ENCODE results near the gene ZNF524.

ZNF524 gene

GRCh38 chr19:55593096-55593772, 6.9 kb upstream of the ZNF524 start:
- peaks cover 54% of the 10 kb centered on the region for H3K36me3 ChIP-seq (ENCODE audit: control insufficient read depth, insufficient read depth, low read length)
- no peak overlapping the region for H3K27ac ChIP-seq (ENCODE audit: low read depth, low read length, severe bottlenecking)
- H3K9me3 ChIP-seq (ENCODE audit: control insufficient read depth, low read length) = no peaks in the 10 kb centered on the region
- H3K4me1 ChIP-seq (ENCODE audit: control insufficient read depth, insufficient read depth, low read length, poor library complexity, severe bottlenecking) = no peaks in the 10 kb centered on the region
- H3K4me3 ChIP-seq (ENCODE audit: extremely low read depth, insufficient read depth, low read length, poor library complexity, severe bottlenecking) = no peak overlapping the region
- 97 to 98% methylated on average over 59 to 63 of the region's 68 CpGs for WGBS, 2 experiments (ENCODE audit: insufficient coverage in 2 of 2)

- no peaks in the 10 kb centered on the region for H3K4me1 ChIP-seq (ENCODE audit: control insufficient read depth, insufficient read depth, low read length, poor library complexity, severe bottlenecking)
- 92 to 100% methylated on average over 3 of the region's 4 CpGs for WGBS, 2 experiments (ENCODE audit: insufficient coverage in 2 of 2)
These were observed 5.0 kb upstream of the ZNF524 start for GRCh38 chr19:55594996-55595545.

GRCh38 chr19:55596304-55596703, 3.8 kb upstream of the ZNF524 start:
- H3K4me1 ChIP-seq (ENCODE audit: control insufficient read depth, insufficient read depth, low read length, poor library complexity, severe bottlenecking) = peaks cover 7% of the 10 kb centered on the region
- H3K4me3 ChIP-seq (ENCODE audit: extremely low read depth, insufficient read depth, low read length, poor library complexity, severe bottlenecking) = no peak overlapping the region
- peaks cover 52% of the 10 kb centered on the region for H3K36me3 ChIP-seq (ENCODE audit: control insufficient read depth, insufficient read depth, low read length)
- 95 to 96% methylated on average over 2 to 3 of the region's 3 CpGs for WGBS, 2 experiments (ENCODE audit: insufficient coverage in 2 of 2)
- no peak overlapping the region for H3K27ac ChIP-seq (ENCODE audit: low read depth, low read length, severe bottlenecking)
- no peaks in the 10 kb centered on the region for H3K9me3 ChIP-seq (ENCODE audit: control insufficient read depth, low read length)

More at GRCh38 chr19:55594996-55595545, 5.0 kb upstream of the ZNF524 start:
- Histone ChIP-seq H3K36me3 (ENCODE audit: control insufficient read depth, insufficient read depth, low read length) (peaks cover 54% of the 10 kb centered on the region), H3K9me3 (ENCODE audit: control insufficient read depth, low read length) (no peaks in the 10 kb centered on the region), H3K4me3 (ENCODE audit: extremely low read depth, insufficient read depth, low read length, poor library complexity, severe bottlenecking) (no peak overlapping the region), H3K27ac (ENCODE audit: low read depth, low read length, severe bottlenecking) (no peak overlapping the region)

- Histone ChIP-seq H3K9me3 (ENCODE audit: control insufficient read depth, low read length) (no peaks in the 10 kb centered on the region), H3K4me1 (ENCODE audit: control insufficient read depth, insufficient read depth, low read length, poor library complexity, severe bottlenecking) (peaks cover 9% of the 10 kb centered on the region), H3K27ac (ENCODE audit: low read depth, low read length, severe bottlenecking) (no peak overlapping the region), H3K4me3 (ENCODE audit: extremely low read depth, insufficient read depth, low read length, poor library complexity, severe bottlenecking) (no peak overlapping the region), H3K36me3 (ENCODE audit: control insufficient read depth, insufficient read depth, low read length) (peaks cover 40% of the 10 kb centered on the region)
- 95% methylated on average over 22 to 25 of the region's 30 CpGs for WGBS, 2 experiments (ENCODE audit: insufficient coverage in 2 of 2)
These were observed 2.6 kb upstream of the ZNF524 start for GRCh38 chr19:55597501-55597921.

- no peak overlapping the region for H3K27ac ChIP-seq (ENCODE audit: low read depth, low read length, severe bottlenecking)
- H3K9me3 ChIP-seq (ENCODE audit: control insufficient read depth, low read length) = no peaks in the 10 kb centered on the region
- peaks cover 38% of the 10 kb centered on the region for H3K36me3 ChIP-seq (ENCODE audit: control insufficient read depth, insufficient read depth, low read length)
- no peak overlapping the region for H3K4me3 ChIP-seq (ENCODE audit: extremely low read depth, insufficient read depth, low read length, poor library complexity, severe bottlenecking)
- H3K4me1 ChIP-seq (ENCODE audit: control insufficient read depth, insufficient read depth, low read length, poor library complexity, severe bottlenecking) = peaks cover 9% of the 10 kb centered on the region
- 85 to 93% methylated on average over 9 of the region's 9 CpGs for WGBS, 2 experiments (ENCODE audit: insufficient coverage in 2 of 2)
These were observed 2.1 kb upstream of the ZNF524 start for GRCh38 chr19:55598034-55598433.

- H3K4me3 ChIP-seq (ENCODE audit: extremely low read depth, insufficient read depth, low read length, poor library complexity, severe bottlenecking) = peak overlapping the region; percentile 61
- peaks cover 35% of the 10 kb centered on the region for H3K36me3 ChIP-seq (ENCODE audit: control insufficient read depth, insufficient read depth, low read length)
- 0 to 9% methylated on average over 17 to 22 of the region's 26 CpGs for WGBS, 2 experiments (ENCODE audit: insufficient coverage in 2 of 2)
- peak overlapping the region; percentile 97 for H3K27ac ChIP-seq (ENCODE audit: low read depth, low read length, severe bottlenecking)
- peaks cover 9% of the 10 kb centered on the region for H3K4me1 ChIP-seq (ENCODE audit: control insufficient read depth, insufficient read depth, low read length, poor library complexity, severe bottlenecking)
- no peaks in the 10 kb centered on the region for H3K9me3 ChIP-seq (ENCODE audit: control insufficient read depth, low read length)
These were observed 1.2 kb upstream of the ZNF524 start for GRCh38 chr19:55598719-55599467.

GRCh38 chr19:55599468-55599841, 633 bp upstream of the ZNF524 start, which contains the start of gene FIZ1:
FIZ1 (minus strand) TSS chr19:55599517; CDS start chr19:55597865, 1,652 bp downstream.
- peak within 1 kb of the TSS; percentile 61 for H3K4me3 ChIP-seq (ENCODE audit: extremely low read depth, insufficient read depth, low read length, poor library complexity, severe bottlenecking)
- no peaks in the 10 kb centered on the region for H3K9me3 ChIP-seq (ENCODE audit: control insufficient read depth, low read length)
- peak within 1 kb of the TSS; percentile 97 for H3K27ac ChIP-seq (ENCODE audit: low read depth, low read length, severe bottlenecking)
- WGBS, 2 experiments (ENCODE audit: insufficient coverage in 2 of 2) = 1% methylated on average over 15 of the region's 23 CpGs
- peaks cover 32% of the 10 kb centered on the region for H3K36me3 ChIP-seq (ENCODE audit: control insufficient read depth, insufficient read depth, low read length)
- peaks cover 9% of the 10 kb centered on the region for H3K4me1 ChIP-seq (ENCODE audit: control insufficient read depth, insufficient read depth, low read length, poor library complexity, severe bottlenecking)

GRCh38 chr19:55600662-55601028, 557 bp downstream of the ZNF524 start:
- Histone ChIP-seq H3K9me3 (ENCODE audit: control insufficient read depth, low read length) (no peaks in the 10 kb centered on the region), H3K27ac (ENCODE audit: low read depth, low read length, severe bottlenecking) (peak overlapping the region; percentile 97), H3K36me3 (ENCODE audit: control insufficient read depth, insufficient read depth, low read length) (peaks cover 21% of the 10 kb centered on the region), H3K4me3 (ENCODE audit: extremely low read depth, insufficient read depth, low read length, poor library complexity, severe bottlenecking) (peak overlapping the region; percentile 61), H3K4me1 (ENCODE audit: control insufficient read depth, insufficient read depth, low read length, poor library complexity, severe bottlenecking) (peaks cover 9% of the 10 kb centered on the region)
- WGBS, 2 experiments (ENCODE audit: insufficient coverage in 2 of 2) = 14 to 83% methylated on average over 1 to 7 of the region's 15 CpGs

GRCh38 chr19:55601084-55601483, 996 bp downstream of the ZNF524 start:
- Histone ChIP-seq H3K4me1 (ENCODE audit: control insufficient read depth, insufficient read depth, low read length, poor library complexity, severe bottlenecking) (peaks cover 9% of the 10 kb centered on the region), H3K4me3 (ENCODE audit: extremely low read depth, insufficient read depth, low read length, poor library complexity, severe bottlenecking) (peak overlapping the region; percentile 61), H3K27ac (ENCODE audit: low read depth, low read length, severe bottlenecking) (peak overlapping the region; percentile 97), H3K36me3 (ENCODE audit: control insufficient read depth, insufficient read depth, low read length) (peaks cover 16% of the 10 kb centered on the region), H3K9me3 (ENCODE audit: control insufficient read depth, low read length) (no peaks in the 10 kb centered on the region)
- WGBS, 2 experiments (ENCODE audit: insufficient coverage in 2 of 2) = 90 to 97% methylated on average over 4 of the region's 4 CpGs

GRCh38 chr19:55602104-55603001, 2.3 kb downstream of the ZNF524 start:
- WGBS, 2 experiments (ENCODE audit: insufficient coverage in 2 of 2) = 97% methylated on average over 45 to 57 of the region's 60 CpGs
- Histone ChIP-seq H3K27ac (ENCODE audit: low read depth, low read length, severe bottlenecking) (no peak overlapping the region), H3K9me3 (ENCODE audit: control insufficient read depth, low read length) (no peaks in the 10 kb centered on the region), H3K4me1 (ENCODE audit: control insufficient read depth, insufficient read depth, low read length, poor library complexity, severe bottlenecking) (peaks cover 12% of the 10 kb centered on the region), H3K4me3 (ENCODE audit: extremely low read depth, insufficient read depth, low read length, poor library complexity, severe bottlenecking) (no peak overlapping the region), H3K36me3 (ENCODE audit: control insufficient read depth, insufficient read depth, low read length) (peaks cover 14% of the 10 kb centered on the region)
